Activated CD8-positive, alpha-beta memory T cell treated with anti-CD3 and anti-CD28 coated beads for 1 hour (primary cell): ENCODE measurements around the gene VPS36.
"Not testable (repeated sequence)": the region's sequence is repeated elsewhere in the genome, so short reads cannot be mapped to it uniquely, and the experiment has no call there.

ENCODE experiments used
- DNase-seq, 2 donors: peaks; one replicate each; pipeline ENCODE4 v3.0.0-alpha.2; 2020; ENCODE audit warnings: low read depth in 1 of 2; ENCODE audit errors: extremely low read depth in 1 of 2

Gene VPS36

GRCh38 chr13:52447354-52447753, 3.1 kb downstream of the VPS36 start:
- DNase-seq, result no peak

GRCh38 chr13:52446265-52446664, 4.2 kb downstream of the VPS36 start:
- DNase-seq, result no peak

- DNase-seq, result no peak
These were observed 18.0 kb downstream of the VPS36 start for GRCh38 chr13:52432456-52432855.

- DNase-seq, result no peak
These were observed 22.1 kb downstream of the VPS36 start for GRCh38 chr13:52428295-52428694.

GRCh38 chr13:52421216-52421615, 29.2 kb downstream of the VPS36 start:
- no peak for DNase-seq

GRCh38 chr13:52419080-52419479, 31.4 kb downstream of the VPS36 start:
- no peak for DNase-seq

- no peak for DNase-seq
These were observed 35.5 kb downstream of the VPS36 start for GRCh38 chr13:52414963-52415362.

GRCh38 chr13:52414051-52414450, 36.4 kb downstream of the VPS36 start:
- DNase-seq, result no peak

GRCh38 chr13:52412128-52412527, 38.3 kb downstream of the VPS36 start:
- no peak for DNase-seq

- DNase-seq, result no peak
These were observed 38.8 kb downstream of the VPS36 start for GRCh38 chr13:52411629-52412028.

- DNase-seq, result not testable (repeated sequence)
These were observed 42.3 kb downstream of the VPS36 start for GRCh38 chr13:52408071-52408658.

- DNase-seq, result not testable (repeated sequence)
These were observed 43.0 kb downstream of the VPS36 start for GRCh38 chr13:52407436-52407835.

- DNase-seq, result no peak
These were observed 43.8 kb downstream of the VPS36 start for GRCh38 chr13:52406629-52407028.

- DNase-seq, result peak in 1 of 2 donors; percentile 1
These were observed 44.5 kb downstream of the VPS36 start, which contains the start of gene THSD1 for GRCh38 chr13:52405767-52406494. THSD1 (minus strand) TSS chr13:52406172; CDS start chr13:52402600, 3,572 bp downstream.

GRCh38 chr13:52405369-52405766, 45.1 kb downstream of the VPS36 start:
- DNase-seq, result no peak

GRCh38 chr13:52399708-52400107, 50.7 kb downstream of the VPS36 start:
- DNase-seq, result no peak

- DNase-seq, result no peak
These were observed 51.4 kb downstream of the VPS36 start for GRCh38 chr13:52399046-52399445.

- no peak for DNase-seq
These were observed 54.7 kb downstream of the VPS36 start for GRCh38 chr13:52395704-52396103.

- no peak for DNase-seq
These were observed 55.8 kb downstream of the VPS36 start for GRCh38 chr13:52394586-52394985.

GRCh38 chr13:52393572-52394357, 56.7 kb downstream of the VPS36 start:
- DNase-seq, result no peak

- DNase-seq, result no peak
These were observed 62.7 kb downstream of the VPS36 start for GRCh38 chr13:52387721-52388120.

- no peak for DNase-seq
These were observed 64.6 kb downstream of the VPS36 start for GRCh38 chr13:52385870-52386269.
